OCI-LY1 (cell line): Measurements from ENCODE around the gene ZNF649.

ENCODE experiments used
- H2AFZ ChIP-seq: fragments of 200-600 bp; sonication (generic), shearing (Covaris generic); 2 replicates; pipeline ENCODE4 v1.6.0; 2014; ENCODE audit warnings: antibody characterized with exemption, mild to moderate bottlenecking, low read length
- H3F3A ChIP-seq: fragments of 200-600 bp; sonication (generic), shearing (Covaris generic); 2 replicates; pipeline ENCODE4 v1.6.0; 2014; ENCODE audit warnings: mild to moderate bottlenecking, antibody characterized with exemption, low read length, moderate library complexity; ENCODE audit not compliant: insufficient read depth
- H3K27ac ChIP-seq: fragments of 200-600 bp; sonication (generic); 2 replicates; pipeline ENCODE4 v1.5.1; 2014; ENCODE audit warnings: low read length, mixed run types, mild to moderate bottlenecking, low read depth; ENCODE audit not compliant: poor library complexity, severe bottlenecking
- H3K27me3 ChIP-seq: fragments of 200-600 bp; sonication (generic); 2 replicates; pipeline ENCODE4 v1.6.0; 2014; ENCODE audit warnings: antibody characterized with exemption, mild to moderate bottlenecking, low read length, moderate library complexity; ENCODE audit not compliant: insufficient read depth
- H3K36me3 ChIP-seq: fragments of 200-600 bp; sonication (generic); 2 replicates; pipeline ENCODE4 v1.6.1; 2014; ENCODE audit warnings: mild to moderate bottlenecking, antibody characterized with exemption, low read length, moderate library complexity, mixed read lengths; ENCODE audit not compliant: insufficient read depth
- H3K4me1 ChIP-seq: fragments of 200-600 bp; sonication (generic); 2 replicates; pipeline ENCODE4 v1.5.1; 2014; ENCODE audit warnings: mild to moderate bottlenecking, low read length, moderate library complexity; ENCODE audit not compliant: insufficient read depth, severe bottlenecking
- H3K4me2 ChIP-seq: fragments of 200-600 bp; sonication (generic), shearing (Covaris generic); 2 replicates; pipeline ENCODE4 v1.6.1; 2014; ENCODE audit warnings: low read length
- H3K4me3 ChIP-seq: fragments of 200-600 bp; sonication (generic); 2 replicates; pipeline ENCODE4 v1.5.1; 2014; ENCODE audit warnings: low read length, low read depth, mild to moderate bottlenecking, mixed read lengths; ENCODE audit not compliant: poor library complexity, severe bottlenecking
- H3K79me2 ChIP-seq: fragments of 200-600 bp; shearing (Covaris generic); 2 replicates; pipeline ENCODE4 v1.6.1; 2016; ENCODE audit warnings: mixed run types, low read length, mixed read lengths; ENCODE audit not compliant: insufficient read depth
- H3K9ac ChIP-seq: fragments of 200-600 bp; sonication (generic), shearing (Covaris generic); 2 replicates; pipeline ENCODE4 v1.6.1; 2014; ENCODE audit warnings: mild to moderate bottlenecking, low read length, mixed read lengths
- H3K9me2 ChIP-seq: fragments of 200-600 bp; sonication (generic), shearing (Covaris generic); 2 replicates; pipeline ENCODE4 v1.6.1; 2014; ENCODE audit warnings: low read depth, mild to moderate bottlenecking, low read length, mixed read lengths
- H3K9me3 ChIP-seq: fragments of 200-600 bp; shearing (Covaris generic); 2 replicates; pipeline ENCODE4 v1.6.1; 2014; ENCODE audit warnings: low read length, mixed read lengths
- H4K20me1 ChIP-seq: fragments of 200-600 bp; sonication (generic), shearing (Covaris generic); 2 replicates; pipeline ENCODE4 v1.6.0; 2016; ENCODE audit warnings: mild to moderate bottlenecking, low read length; ENCODE audit not compliant: insufficient read depth
- CTCF ChIP-seq: fragments of 200-600 bp; sonication (generic), shearing (Covaris generic); IDR thresholded peaks from 2 replicates; pipeline ENCODE4 v1.5.1; 2017; ENCODE audit warnings: mild to moderate bottlenecking, antibody characterized with exemption, low read length, moderate library complexity, mixed read lengths
- EZH2 ChIP-seq: fragments of 200-600 bp; sonication (generic), shearing (Covaris generic); IDR thresholded peaks from 2 replicates; pipeline ENCODE4 v1.8.0; 2017; ENCODE audit warnings: borderline replicate concordance, mixed run types, mild to moderate bottlenecking, antibody characterized with exemption, low read length, moderate library complexity, mixed read lengths

ZNF649 gene

GRCh38 chr19:51927859-51928258 is 23.0 kb upstream of the ZNF649 start:
- Histone ChIP-seq H2AFZ (no peak overlapping the region; the same call in 1 of the 2 replicates), H3K27ac (no peak overlapping the region), H3K9me3 (peaks cover 16% of the 10 kb centered on the region), H3K4me3 (peak overlapping the region; percentile 83), H3K9me2 (no peaks in the 10 kb centered on the region), H3K4me1 (peaks cover 13% of the 10 kb centered on the region), H3K27me3 (no peaks in the 10 kb centered on the region), H3K4me2 (peak overlapping the region; percentile 72), H3K79me2 (no peaks in the 10 kb centered on the region), H4K20me1 (no peaks in the 10 kb centered on the region), H3K36me3 (peaks cover 41% of the 10 kb centered on the region), H3F3A (no peaks in the 10 kb centered on the region; the same call in 1 of the 2 replicates), H3K9ac (peak overlapping the region; percentile 93)
- no peak for TF ChIP-seq CTCF
- no peak for TF ChIP-seq EZH2

GRCh38 chr19:51926784-51927741 is 22.2 kb upstream of the ZNF649 start, which contains the start of gene ZNF613:
Gene ZNF613, plus strand, starts transcription at chr19:51927472. Its CDS starts 8,749 bp downstream, at chr19:51936221.
- no peaks in the 10 kb centered on the region for H4K20me1 ChIP-seq
- TF ChIP-seq EZH2: no peak
- TF ChIP-seq CTCF: peak; percentile 39; the same call in 1 of the 2 replicates
- H3F3A ChIP-seq: no peaks in the 10 kb centered on the region; the same call in 1 of the 2 replicates
- H2AFZ ChIP-seq: peak within 1 kb of the TSS; percentile 50
- H3K9me3 ChIP-seq: peaks cover 19% of the 10 kb centered on the region
- H3K36me3 ChIP-seq: peaks cover 33% of the 10 kb centered on the region
- H3K4me3 ChIP-seq: peak within 1 kb of the TSS; percentile 83
- peak within 1 kb of the TSS; percentile 72 for H3K4me2 ChIP-seq
- H3K79me2 ChIP-seq: no peaks in the 10 kb centered on the region
- H3K27ac ChIP-seq: peak within 1 kb of the TSS; percentile 66
- H3K9me2 ChIP-seq: no peaks in the 10 kb centered on the region
- peak within 1 kb of the TSS; percentile 93 for H3K9ac ChIP-seq
- peaks cover 13% of the 10 kb centered on the region for H3K4me1 ChIP-seq
- no peaks in the 10 kb centered on the region for H3K27me3 ChIP-seq

GRCh38 chr19:51926426-51926783 is 21.6 kb upstream of the ZNF649 start:
- peak overlapping the region; percentile 72 for H3K4me2 ChIP-seq
- no peak overlapping the region; the same call in 1 of the 2 replicates for H3K9ac ChIP-seq
- H3F3A ChIP-seq: no peaks in the 10 kb centered on the region; the same call in 1 of the 2 replicates
- H3K36me3 ChIP-seq: peaks cover 26% of the 10 kb centered on the region
- no peak overlapping the region for H3K27ac ChIP-seq
- TF ChIP-seq CTCF (no peak), EZH2 (no peak)
- peak overlapping the region; percentile 50; the same call in 1 of the 2 replicates for H2AFZ ChIP-seq
- peaks cover 23% of the 10 kb centered on the region for H3K9me3 ChIP-seq
- H3K79me2 ChIP-seq: no peaks in the 10 kb centered on the region
- peaks cover 13% of the 10 kb centered on the region for H3K4me1 ChIP-seq
- H4K20me1 ChIP-seq: no peaks in the 10 kb centered on the region
- H3K4me3 ChIP-seq: peak overlapping the region; percentile 83
- no peaks in the 10 kb centered on the region for H3K27me3 ChIP-seq
- no peaks in the 10 kb centered on the region for H3K9me2 ChIP-seq
